Epithelial cell of esophagus (primary cell): ENCODE measurements around the gene SRXN1.

Experiments
- DNase-seq: peaks from one replicate; pipeline ENCODE4 v3.0.0; 2010; ENCODE audit warnings: low read depth
- H3K4me3 ChIP-seq: 2 replicates; pipeline ENCODE4 v1.5.1; 2011; ENCODE audit warnings: mild to moderate bottlenecking, low read length, control low read depth
- CTCF ChIP-seq: IDR thresholded peaks from 2 replicates; pipeline ENCODE4 v1.5.1; 2011; ENCODE audit warnings: low read depth, mild to moderate bottlenecking, low read length, control low read depth, inconsistent platforms; ENCODE audit not compliant: insufficient read depth; ENCODE audit errors: missing control alignments

The SRXN1 gene

DNA sequence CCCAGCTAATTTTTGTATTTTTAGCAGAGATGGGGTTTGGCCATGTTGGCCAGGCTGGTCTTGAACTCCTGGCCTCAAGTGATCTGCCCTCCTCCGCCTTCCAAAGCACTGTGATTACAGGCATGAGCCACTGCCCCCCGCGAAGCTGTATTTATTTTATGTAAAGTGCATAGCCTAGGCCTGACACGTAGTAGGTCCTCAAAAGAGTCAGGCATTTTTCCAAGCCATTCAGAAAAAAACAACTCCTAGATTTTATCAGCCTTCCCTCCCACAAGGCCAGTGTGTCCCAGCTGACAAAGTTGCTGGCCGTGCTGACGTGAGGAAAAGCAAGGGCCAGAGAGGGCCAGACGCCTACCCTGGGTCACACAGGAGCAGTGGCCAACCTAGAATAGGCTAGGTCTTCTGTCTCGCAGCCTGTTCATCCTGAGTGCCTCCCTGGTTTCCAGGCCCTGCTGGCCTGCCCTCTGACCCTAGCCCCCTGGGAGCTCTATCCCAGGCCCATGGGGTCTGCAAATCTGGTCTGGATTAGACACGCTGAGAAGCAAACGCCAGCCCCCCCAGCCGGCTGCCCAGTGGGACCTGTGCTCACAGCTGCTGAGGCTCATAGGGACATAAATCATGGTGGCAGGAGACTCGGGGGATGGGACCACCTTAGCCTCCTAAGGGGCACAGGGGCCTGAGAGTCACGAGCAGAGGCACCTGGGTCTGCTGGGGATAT is 54.7 kb downstream of the SRXN1 start:
- H3K4me3 ChIP-seq, result no peak overlapping the region
- TF ChIP-seq CTCF, result no peak
- no peak for DNase-seq

- TF ChIP-seq CTCF, result no peak
- DNase-seq, result no peak
- no peak overlapping the region for H3K4me3 ChIP-seq
Observed at GRCh38 chr20:597560-597959, 55.4 kb downstream of the SRXN1 start.
